HG02763 (cell line): ENCODE data around the gene USP40.
A peak's percentile ranks its signal among the peaks of the same experiment; 100 is the strongest.

Experiments used
- ATAC-seq: cut with Tn5 transposase; IDR thresholded peaks from one replicate; pipeline ENCODE4 v1.9.1; 2021; ENCODE audit warnings: mild to moderate bottlenecking, moderate library complexity; ENCODE audit not compliant: unreplicated experiment

USP40 gene

DNA sequence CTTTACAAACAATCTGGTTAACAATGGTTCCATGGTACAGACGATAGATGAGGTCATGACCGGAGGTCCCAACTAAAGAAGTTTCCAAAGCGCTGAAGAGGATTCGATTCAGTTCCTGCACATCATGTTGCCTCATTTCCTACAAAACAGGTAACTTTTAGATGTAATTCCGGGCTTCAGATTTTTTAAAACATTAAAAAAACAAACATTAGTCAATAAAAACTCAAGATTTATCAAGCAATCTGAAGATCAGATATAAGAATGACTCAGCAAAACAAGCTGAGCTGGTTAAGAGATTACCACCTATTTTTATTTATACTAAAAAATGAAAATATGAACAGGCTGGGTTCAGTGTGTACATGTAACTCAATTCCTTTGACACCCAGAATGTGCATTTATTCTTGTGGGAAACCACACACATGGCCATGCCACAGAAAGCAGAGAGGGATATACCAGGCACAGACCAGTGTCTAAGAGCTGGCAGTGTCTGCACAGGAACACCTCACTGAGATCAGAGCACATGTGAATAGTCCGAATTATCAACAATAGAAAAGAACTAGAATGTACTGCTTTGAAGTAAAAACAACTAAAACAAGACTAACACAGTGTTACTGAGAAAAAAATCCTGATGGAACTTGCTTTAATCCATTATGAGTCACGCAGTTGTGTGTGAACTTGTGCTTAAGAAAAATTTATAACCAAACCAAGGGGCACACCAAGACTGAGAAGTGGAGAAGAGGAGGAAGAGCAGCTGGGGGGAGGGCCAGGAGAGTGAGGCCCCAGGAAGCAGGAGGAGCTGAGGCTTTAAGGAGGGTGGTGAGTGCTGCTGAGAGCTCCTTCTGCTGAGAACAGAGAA is 9.5 kb downstream of the USP40 start:
- ATAC-seq, result no peak

- no peak for ATAC-seq
These were observed 13.2 kb downstream of the USP40 start for GRCh38 chr2:233553366-233553765.

DNA sequence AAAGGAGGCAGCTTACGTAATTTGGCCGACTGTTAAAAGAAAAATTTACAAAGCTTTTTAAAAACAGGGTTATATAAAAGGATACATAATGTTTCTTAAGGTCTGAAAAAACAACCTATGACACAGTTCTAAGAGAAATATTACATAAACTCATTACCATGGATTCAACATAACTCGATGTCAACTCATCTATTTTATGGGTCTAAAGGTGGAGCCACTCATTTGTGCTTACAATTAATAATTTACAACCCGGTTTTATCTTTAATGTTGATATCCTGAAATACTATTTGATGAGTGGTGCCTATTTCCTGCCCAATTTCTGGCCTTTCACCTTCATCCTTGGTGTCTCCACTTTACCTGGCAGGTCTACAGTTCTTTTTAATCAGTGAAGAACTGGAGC is 15.1 kb downstream of the USP40 start:
- ATAC-seq, result no peak

DNA sequence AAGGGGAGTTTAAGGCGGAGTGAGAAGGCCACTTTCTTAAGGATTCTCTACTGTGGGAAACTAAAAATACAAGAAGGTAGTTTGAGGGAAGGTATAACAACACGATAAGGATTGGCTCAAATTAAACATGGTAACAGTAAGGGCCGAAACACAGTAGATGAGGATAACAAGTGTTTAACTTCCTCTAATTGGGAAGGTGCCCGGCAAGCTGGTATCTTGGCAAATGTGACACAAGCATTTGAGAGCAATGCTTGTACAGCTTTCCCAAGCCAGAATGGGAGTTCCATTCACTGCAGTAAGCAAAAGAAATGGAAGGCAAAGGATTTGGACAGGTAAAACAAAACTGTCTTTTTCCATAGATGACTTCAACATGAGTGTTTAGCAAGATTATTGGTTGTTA is 19.8 kb downstream of the USP40 start:
- ATAC-seq, result no peak

- no peak for ATAC-seq
These were observed 20.5 kb downstream of the USP40 start for GRCh38 chr2:233546101-233546500.

GRCh38 chr2:233544200-233544610 is 22.4 kb downstream of the USP40 start:
- no peak for ATAC-seq

- no peak for ATAC-seq
These were observed 24.1 kb downstream of the USP40 start for GRCh38 chr2:233542507-233542906.

DNA sequence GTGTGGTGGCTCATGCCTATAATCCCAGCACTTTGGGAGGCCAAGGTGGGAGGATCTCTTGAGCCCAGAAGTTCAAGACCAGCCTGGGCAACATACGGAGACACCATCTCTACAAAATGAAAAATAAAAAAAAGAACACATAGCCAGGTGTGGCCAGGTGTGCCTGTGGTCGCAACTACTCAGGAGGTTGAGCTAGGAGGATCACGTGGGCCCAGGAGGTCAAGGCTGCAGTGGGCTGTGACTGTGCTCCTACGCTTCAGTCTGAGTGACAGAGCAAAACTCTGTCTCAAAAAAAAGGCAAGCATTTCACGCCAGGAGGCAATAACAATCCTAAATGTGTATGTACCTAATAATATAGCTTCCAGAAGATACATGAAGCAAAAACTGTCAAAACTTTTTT is 27.8 kb downstream of the USP40 start:
- no peak for ATAC-seq

- no peak for ATAC-seq
These were observed 31.3 kb downstream of the USP40 start for GRCh38 chr2:233535271-233535670.

DNA sequence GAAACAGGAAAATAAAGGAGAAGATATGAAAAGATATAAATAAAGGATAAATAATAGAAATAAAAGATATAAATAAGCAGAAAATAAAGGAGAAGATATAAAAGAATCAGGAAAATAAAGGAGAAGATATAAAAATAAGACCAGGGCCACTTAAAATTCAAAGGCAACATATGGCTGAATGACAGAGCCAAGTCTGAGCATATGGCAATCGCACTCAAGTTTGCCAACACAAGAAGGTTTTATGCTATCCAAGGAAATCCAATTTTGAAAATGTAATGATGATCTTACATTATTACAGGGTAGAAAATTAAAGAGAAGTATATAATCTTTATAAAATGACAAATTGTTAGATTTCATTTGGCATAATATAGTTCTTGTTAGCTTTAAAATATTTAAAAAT is 33.6 kb downstream of the USP40 start:
- ATAC-seq, result no peak

DNA sequence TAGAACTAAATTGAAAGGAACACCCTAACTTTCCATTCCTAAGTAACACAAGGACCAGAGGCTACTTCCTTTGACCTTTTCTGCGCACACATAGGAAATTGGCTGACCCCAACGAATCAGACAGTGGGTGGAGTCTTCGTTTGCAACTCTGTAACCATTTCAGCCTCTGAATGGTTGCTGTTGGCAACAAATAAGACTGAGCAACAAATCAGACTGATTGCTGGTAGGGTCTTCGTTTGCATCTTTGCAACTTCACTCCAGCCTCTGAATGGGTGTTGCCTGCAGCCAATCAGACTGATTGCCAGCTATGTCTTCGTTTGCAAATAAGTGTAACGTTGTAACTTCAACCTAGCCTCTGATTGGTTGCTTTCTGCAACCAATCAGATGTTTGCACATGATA is 34.6 kb downstream of the USP40 start:
- ATAC-seq, result no peak

GRCh38 chr2:233530381-233530780 is 36.2 kb downstream of the USP40 start:
- ATAC-seq, result no peak

DNA sequence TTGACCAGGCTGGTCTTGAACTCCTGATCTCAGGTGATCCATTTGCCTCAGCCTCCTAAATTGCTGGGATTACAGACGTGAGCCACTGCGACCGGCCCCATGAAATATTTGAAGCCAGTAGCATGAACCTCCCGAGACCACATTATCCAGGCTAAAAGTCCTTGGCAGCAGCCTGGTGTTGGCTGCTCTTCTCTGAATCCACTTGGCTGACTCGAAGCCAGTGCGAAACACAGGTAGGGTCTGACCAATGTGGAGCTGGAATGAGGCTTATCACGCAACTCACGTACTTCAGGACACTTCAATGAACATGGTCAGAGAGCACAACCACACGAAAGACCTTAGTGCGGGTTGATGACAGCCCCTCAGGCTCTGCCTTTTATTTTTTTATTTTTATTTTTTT is 38.4 kb downstream of the USP40 start:
- no peak for ATAC-seq

GRCh38 chr2:233525791-233526190 is 40.8 kb downstream of the USP40 start:
- ATAC-seq, result no peak

DNA sequence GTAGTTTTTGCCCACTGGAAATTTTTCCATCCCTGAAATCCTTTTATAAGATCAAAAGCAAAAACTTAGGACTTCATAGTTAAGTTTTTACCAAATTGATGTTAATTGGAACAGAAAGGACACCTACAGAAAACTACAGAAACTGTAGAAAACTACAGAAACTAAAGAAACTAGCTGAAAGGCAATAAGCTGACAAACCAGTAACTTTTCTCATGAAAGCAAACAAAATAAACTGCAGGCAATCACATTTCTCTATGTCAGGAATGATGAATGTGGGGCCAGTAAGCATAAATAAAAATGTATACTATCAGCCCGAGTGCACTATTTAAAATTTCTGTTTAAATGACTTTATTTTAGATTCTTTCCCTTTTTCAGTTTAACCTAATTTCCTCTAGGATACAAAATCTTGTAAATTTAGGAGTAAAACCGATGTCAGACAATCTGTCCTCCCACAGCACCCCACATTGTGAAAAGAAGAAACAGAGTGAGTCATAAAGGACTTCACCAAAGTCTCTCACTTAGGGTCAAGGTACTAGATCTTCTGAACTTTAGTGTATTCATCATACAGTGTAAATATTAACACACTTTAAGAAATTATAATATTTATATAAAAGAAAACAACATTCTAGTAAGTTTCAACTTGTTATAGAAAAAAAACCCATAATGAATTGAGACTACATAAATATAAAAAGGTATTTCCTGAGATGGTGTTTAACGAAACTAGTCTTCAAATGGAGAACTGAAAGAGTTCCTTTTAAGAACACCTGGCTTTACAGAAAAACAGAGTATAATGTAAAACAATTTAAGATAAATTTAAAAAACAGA is 46.6 kb downstream of the USP40 start:
- ATAC-seq, result peak; percentile 72

DNA sequence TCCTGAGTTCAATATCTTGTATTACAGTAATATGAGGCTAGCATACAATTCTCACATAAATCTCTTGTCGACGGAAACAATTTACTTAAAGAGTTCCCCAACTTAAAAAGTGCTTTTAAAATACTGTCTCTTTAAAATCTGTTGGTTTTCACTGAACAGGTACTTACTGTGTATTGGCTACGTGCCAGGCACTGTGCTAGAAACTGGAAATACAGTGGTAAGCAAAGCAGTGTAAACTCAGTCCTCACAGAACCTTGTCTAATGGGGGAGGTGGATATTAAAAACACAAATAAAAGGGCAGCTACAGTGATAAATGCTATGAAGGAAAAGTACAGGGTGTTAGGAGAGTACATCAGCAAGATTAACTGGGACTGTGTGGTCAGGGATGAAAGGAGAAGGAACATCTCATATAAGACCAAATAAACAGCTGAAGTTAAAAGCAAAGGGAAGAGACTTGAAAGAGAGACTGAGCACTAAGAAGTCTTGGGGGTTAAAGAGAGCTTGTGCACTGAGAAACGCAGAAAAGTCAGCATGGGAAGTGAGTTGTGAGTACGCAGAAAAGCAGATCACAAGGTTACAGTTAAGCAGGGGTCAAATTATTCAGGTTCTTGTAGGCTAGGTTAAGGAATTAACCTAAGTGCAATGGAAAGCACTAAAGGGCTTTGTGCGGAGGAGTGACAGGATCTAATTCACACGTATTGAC is 52.5 kb downstream of the USP40 start:
- ATAC-seq, result no peak

GRCh38 chr2:233503947-233504637 is 62.5 kb downstream of the USP40 start:
- ATAC-seq, result peak; percentile 47

GRCh38 chr2:233503481-233503880 is 63.1 kb downstream of the USP40 start:
- ATAC-seq, result no peak

GRCh38 chr2:233501198-233502076 is 65.1 kb downstream of the USP40 start:
- no peak for ATAC-seq

- no peak for ATAC-seq
These were observed 66.7 kb downstream of the USP40 start for GRCh38 chr2:233499928-233500327.
